BLaER1 treated with 17β-estradiol and CSF1 and Interleukin-3, amounts not matched to agents 10 nM and 100 nM (cell line): ENCODE data around the gene CDH15.
"Not testable (repeated sequence)": the region's sequence is repeated elsewhere in the genome, so short reads cannot be mapped to it uniquely, and the experiment has no call there.

Experiments
- H3K27ac ChIP-seq, 11 experiments: shearing (Covaris generic); formaldehyde crosslinking; 2 replicates each; pipeline ENCODE4 v1.8.1; 2022
- H3K27me3 ChIP-seq, 11 experiments: shearing (Covaris generic); formaldehyde crosslinking; 2 replicates each; pipeline ENCODE4 v1.8.1; 2022
- H3K36me3 ChIP-seq, 11 experiments: shearing (Covaris generic); formaldehyde crosslinking; 2 replicates each; pipeline ENCODE4 v1.8.1; 2022
- H3K4me1 ChIP-seq, 10 experiments: shearing (Covaris generic); formaldehyde crosslinking; 2 replicates each; pipeline ENCODE4 v1.8.1; 2022
- H3K4me2 ChIP-seq, 11 experiments: shearing (Covaris generic); formaldehyde crosslinking; 2 replicates each; pipeline ENCODE4 v1.8.1; 2022
- H3K4me3 ChIP-seq, 10 experiments: shearing (Covaris generic); formaldehyde crosslinking; 2 replicates each; pipeline ENCODE4 v1.8.1; 2022
- H3K9ac ChIP-seq, 11 experiments: shearing (Covaris generic); formaldehyde crosslinking; 2 replicates each; pipeline ENCODE4 v1.8.1; 2022
- H3K9me3 ChIP-seq, 11 experiments: shearing (Covaris generic); formaldehyde crosslinking; replicated peaks in 1 of 11; 2 replicates each; pipeline ENCODE4 v1.8.1; 2022
- H4K20me1 ChIP-seq, 11 experiments: shearing (Covaris generic); formaldehyde crosslinking; 2 replicates each; pipeline ENCODE4 v1.8.1; 2022
- Cebpa-rat ChIP-seq, 11 experiments: shearing (Covaris generic); IDR thresholded peaks; 2 replicates each; pipeline ENCODE4 v1.8.1; 2022

Gene CDH15

GRCh38 chr16:89187770-89188392, 16.3 kb downstream of the CDH15 start:
- no peak for TF ChIP-seq Cebpa-rat (IDR thresholded peaks at IDR 0.05)
- no peaks in the 10 kb centered on the region for H3K36me3 ChIP-seq
- H3K9ac ChIP-seq, result no peak overlapping the region

GRCh38 chr16:89188471-89189357, 17.2 kb downstream of the CDH15 start:
- H3K27ac ChIP-seq, H3K9me3 ChIP-seq, H3K36me3 ChIP-seq, H3K4me2 ChIP-seq, H3K9ac ChIP-seq, H3K4me3 ChIP-seq: not testable (repeated sequence)
- Histone ChIP-seq H3K4me1 (peaks cover 4 to 21% (median 11%) of the 10 kb centered on the region in 10 experiments; a peak in 19 of 20 replicates), H3K27me3 (peaks cover 0 to 18% (median 4%) of the 10 kb centered on the region in 11 experiments; a peak in 7 of 22 replicates), H4K20me1 (peaks cover 0 to 37% (median 10%) of the 10 kb centered on the region in 11 experiments; a peak in 9 of 22 replicates)

More at GRCh38 chr16:89187770-89188392, 16.3 kb downstream of the CDH15 start:
- Histone ChIP-seq H3K27me3 (peaks cover 0 to 20% (median 10%) of the 10 kb centered on the region in 11 experiments; a peak in 8 of 22 replicates), H3K9me3 (no peaks in the 10 kb centered on the region), H3K4me2 (0 out of 22 replicates have a peak overlapping the region, but pooled peaks of 1 of the 11 experiments have one; percentile 18), H3K27ac (no peak overlapping the region), H3K4me1 (peaks cover 0 to 24% (median 8%) of the 10 kb centered on the region in 10 experiments; a peak in 18 of 20 replicates), H4K20me1 (peaks cover 0 to 37% (median 10%) of the 10 kb centered on the region in 11 experiments; a peak in 9 of 22 replicates), H3K4me3 (no peak overlapping the region)

GRCh38 chr16:89189358-89190025, 17.9 kb downstream of the CDH15 start:
- H3K9me3 ChIP-seq, result no peaks in the 10 kb centered on the region
- H3K4me3 ChIP-seq, result no peak overlapping the region
- no peak overlapping the region for H3K27ac ChIP-seq
- no peaks in the 10 kb centered on the region for H3K36me3 ChIP-seq
- peaks cover 0 to 42% (median 10%) of the 10 kb centered on the region in 11 experiments; a peak in 9 of 22 replicates for H4K20me1 ChIP-seq
- no peak for TF ChIP-seq Cebpa-rat (IDR thresholded peaks at IDR 0.05)
- no peak overlapping the region for H3K4me2 ChIP-seq
- no peak overlapping the region for H3K9ac ChIP-seq
- H3K27me3 ChIP-seq, result peaks cover 0 to 10% (median 2%) of the 10 kb centered on the region in 11 experiments; a peak in 5 of 22 replicates
- peaks cover 8 to 22% (median 17%) of the 10 kb centered on the region in 10 experiments for H3K4me1 ChIP-seq

GRCh38 chr16:89190150-89190958, 18.8 kb downstream of the CDH15 start:
- Histone ChIP-seq H3K9me3 (no peaks in the 10 kb centered on the region), H3K9ac (no peak overlapping the region), H3K4me2 (0 out of 22 replicates have a peak overlapping the region, but pooled peaks of 1 of the 11 experiments have one; percentile 98), H3K27ac (no peak overlapping the region), H3K4me1 (peaks cover 8 to 30% (median 22%) of the 10 kb centered on the region in 10 experiments), H3K36me3 (no peaks in the 10 kb centered on the region), H3K4me3 (no peak overlapping the region), H3K27me3 (peaks cover 0 to 10% (median 0%) of the 10 kb centered on the region in 11 experiments; a peak in 4 of 22 replicates), H4K20me1 (peaks cover 0 to 43% (median 10%) of the 10 kb centered on the region in 11 experiments; a peak in 9 of 22 replicates)
- no peak for TF ChIP-seq Cebpa-rat (IDR thresholded peaks at IDR 0.05)

GRCh38 chr16:89191033-89191900, 19.7 kb downstream of the CDH15 start:
- Histone ChIP-seq H3K4me2 (peak overlapping the region; percentile 61 to 99 (median 97)), H3K4me3 (peak overlapping the region in 1 of 10 experiments; percentile 44; a peak in 1 of 20 replicates), H3K36me3 (no peaks in the 10 kb centered on the region), H3K9ac (peak overlapping the region in 3 of 11 experiments; percentile 9 to 39 (median 26); a peak in 2 of 22 replicates), H3K4me1 (peaks cover 8 to 30% (median 22%) of the 10 kb centered on the region in 10 experiments), H3K27me3 (peaks cover 0 to 10% (median 0%) of the 10 kb centered on the region in 11 experiments; a peak in 4 of 22 replicates), H3K9me3 (no peaks in the 10 kb centered on the region), H3K27ac (no peak overlapping the region), H4K20me1 (peaks cover 0 to 43% (median 10%) of the 10 kb centered on the region in 11 experiments; a peak in 9 of 22 replicates)
- no peak for TF ChIP-seq Cebpa-rat (IDR thresholded peaks at IDR 0.05)

GRCh38 chr16:89191901-89192185, 20.3 kb downstream of the CDH15 start:
- Histone ChIP-seq H3K9ac (peak overlapping the region; percentile 60 to 85 (median 77); a peak in 21 of 22 replicates), H3K9me3 (no peaks in the 10 kb centered on the region), H3K36me3 (no peaks in the 10 kb centered on the region), H3K4me2 (peak overlapping the region; percentile 94 to 99 (median 98)), H3K4me1 (peaks cover 8 to 30% (median 22%) of the 10 kb centered on the region in 10 experiments), H3K4me3 (peak overlapping the region; percentile 53 to 71 (median 61)), H4K20me1 (peaks cover 0 to 41% (median 10%) of the 10 kb centered on the region in 11 experiments; a peak in 9 of 22 replicates), H3K27ac (peak overlapping the region in 9 of 11 experiments; percentile 53 to 78 (median 67); a peak in 18 of 22 replicates), H3K27me3 (peaks cover 0 to 10% (median 0%) of the 10 kb centered on the region in 11 experiments; a peak in 4 of 22 replicates)
- TF ChIP-seq Cebpa-rat (IDR thresholded peaks at IDR 0.05), result no peak

- peak overlapping the region; percentile 94 to 99 (median 98) for H3K4me2 ChIP-seq
- not testable (repeated sequence) for H3K27me3 ChIP-seq, H3K9me3 ChIP-seq, H3K36me3 ChIP-seq
- peak overlapping the region; percentile 53 to 71 (median 61) for H3K4me3 ChIP-seq
- H3K9ac ChIP-seq, result peak overlapping the region; percentile 60 to 85 (median 77); a peak in 21 of 22 replicates
- H3K27ac ChIP-seq, result peak overlapping the region in 9 of 11 experiments; percentile 53 to 78 (median 67); a peak in 18 of 22 replicates
- peaks cover 0 to 36% (median 10%) of the 10 kb centered on the region in 11 experiments; a peak in 9 of 22 replicates for H4K20me1 ChIP-seq
- H3K4me1 ChIP-seq, result peaks cover 8 to 30% (median 22%) of the 10 kb centered on the region in 10 experiments
Observed at GRCh38 chr16:89192186-89192955, 20.8 kb downstream of the CDH15 start.
